PC-3 (cell line): ENCODE data around the gene ANKS1B. TPM values are rescaled to one million over a fixed set of nuclear protein-coding genes. Genes with fewer than 3 reads are reported as not detected.

Experiments
- ATAC-seq: fragments of 200-7000 bp; cut with Tn5 transposase; 2 replicates; pipeline ENCODE4 v1.9.1; 2020; ENCODE audit warnings: mild to moderate bottlenecking, moderate library complexity
- BruUV-seq: library from RNA; stranded (reverse); fragments of 400-500 nt; replicated peaks from 2 replicates; lab custom pipeline; 2021; lab: Mats Ljungman, UMichigan
- CTCF ChIA-PET: fragments of 300-600 bp; sonication (Branson Sonifier 250); formaldehyde crosslinking; loops from one replicate; lab custom pipeline; 2022; ENCODE audit warnings: antibody characterized with exemption; lab: Charles Lee
- POLR2A ChIA-PET: fragments of 300-600 bp; sonication (Branson Sonifier 250); formaldehyde crosslinking; loops from one replicate; lab custom pipeline; 2022; ENCODE audit warnings: antibody characterized with exemption; ENCODE audit not compliant: unreplicated experiment; lab: Charles Lee
- DNase-seq: peaks from one replicate; pipeline ENCODE4 v3.0.0-alpha.2; 2015
- H2AFZ ChIP-seq: fragments of 300-600 bp; sonication (generic); 2 replicates; pipeline ENCODE4 v1.6.0; 2016; ENCODE audit warnings: antibody characterized with exemption, low read length
- H3F3A ChIP-seq: fragments of 300-600 bp; sonication (generic); one replicate; pipeline ENCODE4 v1.6.0; 2017; ENCODE audit warnings: antibody characterized with exemption, low read length, control low read depth, mild to moderate bottlenecking; ENCODE audit not compliant: unreplicated experiment
- H3K27ac ChIP-seq: fragments of 300-600 bp; sonication (generic); 2 replicates; pipeline ENCODE4 v1.5.1; 2016; ENCODE audit warnings: mild to moderate bottlenecking, low read length
- H3K27me3 ChIP-seq: fragments of 300-600 bp; sonication (generic); 2 replicates; pipeline ENCODE4 v1.6.1; 2016; ENCODE audit warnings: low read length, mixed read lengths
- H3K36me3 ChIP-seq: fragments of 300-600 bp; sonication (generic); 2 replicates; pipeline ENCODE4 v1.6.1; 2016; ENCODE audit warnings: low read depth, mixed run types, low read length, mixed read lengths
- H3K4me1 ChIP-seq: fragments of 300-600 bp; sonication (generic); 2 replicates; pipeline ENCODE4 v1.5.1; 2016; ENCODE audit warnings: low read length; ENCODE audit not compliant: insufficient read depth
- H3K4me2 ChIP-seq: fragments of 300-600 bp; sonication (generic); 2 replicates; pipeline ENCODE4 v1.6.0; 2016; ENCODE audit warnings: low read length
- H3K4me3 ChIP-seq: fragments of 300-600 bp; sonication (generic); 2 replicates; pipeline ENCODE4 v1.5.1; 2016; ENCODE audit warnings: mild to moderate bottlenecking, low read length, mixed read lengths
- H3K79me2 ChIP-seq: fragments of 300-600 bp; sonication (generic); 2 replicates; pipeline ENCODE4 v1.6.1; 2017; ENCODE audit warnings: low read length, mixed read lengths
- H3K9ac ChIP-seq: fragments of 300-600 bp; sonication (generic); 2 replicates; pipeline ENCODE4 v1.6.0; 2016; ENCODE audit warnings: mild to moderate bottlenecking, low read length
- H3K9me2 ChIP-seq: fragments of 300-600 bp; sonication (generic); replicated peaks from 2 replicates; pipeline ENCODE4 v1.6.1; 2016; ENCODE audit warnings: mixed run types, low read length, mixed read lengths
- H3K9me3 ChIP-seq: fragments of 300-600 bp; sonication (generic); 2 replicates; pipeline ENCODE4 v1.6.1; 2016; ENCODE audit warnings: low read length, mixed read lengths
- H4K20me1 ChIP-seq: fragments of 300-600 bp; sonication (generic); 2 replicates; pipeline ENCODE4 v1.6.1; 2016; ENCODE audit warnings: low read length, mixed read lengths
- EZH2 ChIP-seq: fragments of 300-600 bp; sonication (generic); IDR thresholded peaks from one replicate; pipeline ENCODE4 v1.6.1; 2017; ENCODE audit warnings: antibody characterized with exemption, mild to moderate bottlenecking, low read length; ENCODE audit not compliant: unreplicated experiment
- EZH2phosphoT487 ChIP-seq: fragments of 300-600 bp; sonication (generic); IDR thresholded peaks from 2 replicates; pipeline ENCODE4 v1.6.1; 2018; ENCODE audit warnings: mild to moderate bottlenecking, antibody characterized with exemption, low read length, borderline replicate concordance
- intact Hi-C: fragments of 100-400 bp; cut with micrococcal nuclease; formaldehyde crosslinking; loops from 2 replicates; pipeline ENCODE4 v1.9.0; 2023
- total RNA-seq: library from RNA; depleted of rRNA; stranded (reverse); fragments of >200 nt; gene quantifications from 2 replicates; pipeline ENCODE4 v1.2.3, GENCODE V29; 2014
- TF ChIP-seq, protein P1 (sequence below): fragments of 300-600 bp; sonication (generic); conservative IDR thresholded peaks from 2 replicates; pipeline ENCODE4 v1.5.1; 2017; ENCODE audit warnings: antibody characterized with exemption, low read depth, mild to moderate bottlenecking, low read length

The ANKS1B gene
- total RNA-seq, 1 experiment from 2014 or later: 0.07 TPM

DNA sequence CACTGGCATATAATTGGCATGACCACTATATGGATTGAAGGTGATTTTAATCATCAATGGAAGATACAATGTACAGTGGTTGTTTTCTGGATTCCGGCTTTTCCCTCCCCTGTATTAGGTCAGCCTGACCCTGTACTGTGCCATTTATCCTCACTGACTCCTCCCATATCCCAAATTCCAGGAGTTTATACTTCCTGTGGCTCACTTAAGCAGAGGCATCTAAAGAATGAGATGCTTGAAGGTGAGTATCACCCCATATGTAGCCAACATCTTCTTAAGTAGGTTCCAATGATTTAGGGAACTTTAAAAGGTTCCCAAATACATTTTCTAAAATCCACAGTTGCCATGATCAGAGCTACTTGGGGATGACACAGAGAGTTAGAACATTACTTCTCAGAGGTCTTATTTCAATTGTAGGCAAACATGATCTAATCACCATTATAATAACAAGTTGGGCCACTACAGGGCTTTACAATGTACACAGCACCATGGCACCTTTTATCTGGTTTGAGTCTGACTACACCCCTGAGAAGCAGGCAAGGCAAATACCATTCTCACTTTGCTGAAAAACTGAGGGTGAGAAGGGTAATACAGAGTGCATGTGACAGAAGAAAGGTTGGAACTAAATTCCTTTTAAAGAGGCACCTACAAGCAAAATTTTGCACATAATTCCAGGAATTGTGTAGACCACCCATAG lies 549.5 kb downstream of the ANKS1B start:
- H3K27me3 ChIP-seq: no peaks in the 10 kb centered on the region
- no peak overlapping the region for H3K4me3 ChIP-seq
- no peaks in the 10 kb centered on the region for H3F3A ChIP-seq
- no peaks in the 10 kb centered on the region for H3K4me1 ChIP-seq
- H3K9me3 ChIP-seq: 0 out of 2 replicates have a peak, but pooled peaks cover 5% of the 10 kb centered on the region
- no peaks in the 10 kb centered on the region for H3K9me2 ChIP-seq
- ATAC-seq: no peak
- no peak overlapping the region for H2AFZ ChIP-seq
- ChIA-PET CTCF (no interaction called here), POLR2A (no interaction called here)
- no peaks in the 10 kb centered on the region for H4K20me1 ChIP-seq
- BruUV-seq: no TSS peak
- H3K9ac ChIP-seq: no peak overlapping the region
- TF ChIP-seq EZH2phosphoT487: no peak
- TF ChIP-seq, protein P1, sequence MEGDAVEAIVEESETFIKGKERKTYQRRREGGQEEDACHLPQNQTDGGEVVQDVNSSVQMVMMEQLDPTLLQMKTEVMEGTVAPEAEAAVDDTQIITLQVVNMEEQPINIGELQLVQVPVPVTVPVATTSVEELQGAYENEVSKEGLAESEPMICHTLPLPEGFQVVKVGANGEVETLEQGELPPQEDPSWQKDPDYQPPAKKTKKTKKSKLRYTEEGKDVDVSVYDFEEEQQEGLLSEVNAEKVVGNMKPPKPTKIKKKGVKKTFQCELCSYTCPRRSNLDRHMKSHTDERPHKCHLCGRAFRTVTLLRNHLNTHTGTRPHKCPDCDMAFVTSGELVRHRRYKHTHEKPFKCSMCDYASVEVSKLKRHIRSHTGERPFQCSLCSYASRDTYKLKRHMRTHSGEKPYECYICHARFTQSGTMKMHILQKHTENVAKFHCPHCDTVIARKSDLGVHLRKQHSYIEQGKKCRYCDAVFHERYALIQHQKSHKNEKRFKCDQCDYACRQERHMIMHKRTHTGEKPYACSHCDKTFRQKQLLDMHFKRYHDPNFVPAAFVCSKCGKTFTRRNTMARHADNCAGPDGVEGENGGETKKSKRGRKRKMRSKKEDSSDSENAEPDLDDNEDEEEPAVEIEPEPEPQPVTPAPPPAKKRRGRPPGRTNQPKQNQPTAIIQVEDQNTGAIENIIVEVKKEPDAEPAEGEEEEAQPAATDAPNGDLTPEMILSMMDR: no peak
- no peak for TF ChIP-seq EZH2
- no peaks in the 10 kb centered on the region for H3K36me3 ChIP-seq
- H3K27ac ChIP-seq: no peak overlapping the region
- intact Hi-C loops: no loop called here
- DNase-seq: no peak
- H3K79me2 ChIP-seq: no peaks in the 10 kb centered on the region
- H3K4me2 ChIP-seq: no peak overlapping the region

DNA sequence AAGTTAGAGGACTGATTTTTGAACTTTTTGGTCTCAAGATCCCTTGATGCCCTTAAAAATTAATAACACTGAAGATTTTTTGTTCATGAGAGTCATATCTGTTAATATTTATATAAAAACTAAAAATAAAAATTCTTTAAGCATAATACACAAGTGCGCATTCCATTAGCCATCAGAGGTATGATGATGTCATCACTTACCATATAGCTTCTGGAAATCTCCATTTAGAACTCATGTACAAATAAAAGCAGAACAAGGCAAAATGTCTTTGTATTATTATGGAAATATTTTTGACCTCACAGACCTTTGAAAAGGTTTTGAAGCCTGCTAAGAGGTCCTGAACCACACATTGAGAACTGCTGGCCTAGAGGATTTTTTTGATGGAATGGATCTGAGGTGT lies 551.6 kb downstream of the ANKS1B start:
- no peak overlapping the region for H2AFZ ChIP-seq
- ATAC-seq (no peak), DNase-seq (no peak)
- H3K79me2 ChIP-seq: no peaks in the 10 kb centered on the region
- no peak overlapping the region for H3K4me2 ChIP-seq
- H3K4me3 ChIP-seq: no peak overlapping the region
- H3K36me3 ChIP-seq: no peaks in the 10 kb centered on the region
- ChIA-PET POLR2A (no interaction called here), CTCF (no interaction called here)
- TF ChIP-seq EZH2 (no peak), EZH2phosphoT487 (no peak)
- TF ChIP-seq, protein P1: no peak
- no peaks in the 10 kb centered on the region for H3F3A ChIP-seq
- no peaks in the 10 kb centered on the region for H4K20me1 ChIP-seq
- H3K9me2 ChIP-seq: no peaks in the 10 kb centered on the region
- H3K27me3 ChIP-seq: no peaks in the 10 kb centered on the region
- H3K4me1 ChIP-seq: no peaks in the 10 kb centered on the region
- intact Hi-C loops: no loop called here
- no TSS peak for BruUV-seq
- no peak overlapping the region for H3K27ac ChIP-seq
- no peak overlapping the region for H3K9ac ChIP-seq
- no peaks in the 10 kb centered on the region for H3K9me3 ChIP-seq

DNA sequence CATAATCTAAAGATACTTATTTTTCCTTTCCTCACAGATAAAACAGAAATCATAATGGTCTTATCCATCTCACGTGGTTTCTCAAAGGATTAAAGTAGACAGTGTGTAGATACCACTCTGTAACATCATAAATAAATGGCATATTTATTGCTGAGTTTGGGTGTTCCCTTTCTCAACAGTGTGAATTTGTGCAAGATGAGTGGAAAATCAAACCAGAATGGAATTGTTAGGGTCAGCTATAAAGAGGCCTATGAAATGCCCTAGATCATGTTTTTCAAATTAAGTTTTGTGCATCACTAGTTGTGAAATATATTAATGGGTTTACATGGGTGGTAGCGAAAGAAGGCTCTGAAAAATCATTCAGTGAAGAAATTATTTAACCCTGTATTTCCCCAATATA lies 553.5 kb downstream of the ANKS1B start:
- TF ChIP-seq EZH2 (no peak), EZH2phosphoT487 (no peak)
- TF ChIP-seq, protein P1: no peak
- H3K36me3 ChIP-seq: no peaks in the 10 kb centered on the region
- H3K4me3 ChIP-seq: no peak overlapping the region
- H3K9me3 ChIP-seq: no peaks in the 10 kb centered on the region
- no peak overlapping the region for H2AFZ ChIP-seq
- no peaks in the 10 kb centered on the region for H3K79me2 ChIP-seq
- ChIA-PET POLR2A (no interaction called here), CTCF (no interaction called here)
- ATAC-seq: no peak
- H4K20me1 ChIP-seq: no peaks in the 10 kb centered on the region
- no peak overlapping the region for H3K27ac ChIP-seq
- no peaks in the 10 kb centered on the region for H3K9me2 ChIP-seq
- DNase-seq: no peak
- no peak overlapping the region for H3K9ac ChIP-seq
- intact Hi-C loops: no loop called here
- H3F3A ChIP-seq: no peaks in the 10 kb centered on the region
- H3K27me3 ChIP-seq: no peaks in the 10 kb centered on the region
- BruUV-seq: no TSS peak
- H3K4me2 ChIP-seq: no peak overlapping the region
- H3K4me1 ChIP-seq: no peaks in the 10 kb centered on the region
